ENCODE measurements around the gene RFC2. TPM values are rescaled to one million over a fixed set of nuclear protein-coding genes. Genes with fewer than 3 reads are reported as not detected.

RFC2 gene
- polyA plus RNA-seq, 1 experiment, result 22.1 TPM

GRCh38 chr7:74271742-74272141 is 17.5 kb upstream of the RFC2 start:
- no peaks in the 10 kb centered on the region for H3K36me3 ChIP-seq (ENCODE audit: control insufficient read depth, insufficient read depth, low read length)
- H3K4me3 ChIP-seq (ENCODE audit: low read depth, low read length), result no peak overlapping the region
- H3K27me3 ChIP-seq (ENCODE audit: control insufficient read depth, insufficient read depth, low read length), result no peaks in the 10 kb centered on the region
- TF ChIP-seq, protein P1, sequence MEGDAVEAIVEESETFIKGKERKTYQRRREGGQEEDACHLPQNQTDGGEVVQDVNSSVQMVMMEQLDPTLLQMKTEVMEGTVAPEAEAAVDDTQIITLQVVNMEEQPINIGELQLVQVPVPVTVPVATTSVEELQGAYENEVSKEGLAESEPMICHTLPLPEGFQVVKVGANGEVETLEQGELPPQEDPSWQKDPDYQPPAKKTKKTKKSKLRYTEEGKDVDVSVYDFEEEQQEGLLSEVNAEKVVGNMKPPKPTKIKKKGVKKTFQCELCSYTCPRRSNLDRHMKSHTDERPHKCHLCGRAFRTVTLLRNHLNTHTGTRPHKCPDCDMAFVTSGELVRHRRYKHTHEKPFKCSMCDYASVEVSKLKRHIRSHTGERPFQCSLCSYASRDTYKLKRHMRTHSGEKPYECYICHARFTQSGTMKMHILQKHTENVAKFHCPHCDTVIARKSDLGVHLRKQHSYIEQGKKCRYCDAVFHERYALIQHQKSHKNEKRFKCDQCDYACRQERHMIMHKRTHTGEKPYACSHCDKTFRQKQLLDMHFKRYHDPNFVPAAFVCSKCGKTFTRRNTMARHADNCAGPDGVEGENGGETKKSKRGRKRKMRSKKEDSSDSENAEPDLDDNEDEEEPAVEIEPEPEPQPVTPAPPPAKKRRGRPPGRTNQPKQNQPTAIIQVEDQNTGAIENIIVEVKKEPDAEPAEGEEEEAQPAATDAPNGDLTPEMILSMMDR (IDR thresholded peaks at IDR 0.05; ENCODE audit: insufficient read depth, low read depth, low read length), result no peak
- no peak for DNase-seq (ENCODE audit: low read depth)
- POLR2A ChIA-PET, result interaction anchor here (1.2 kb wide), 1 partner anchor 17 kb away, joined by 3 read pairs; no protein-coding TSS in a partner anchor
- CTCF ChIA-PET, result interaction anchor here (0.7 to 2.0 kb wide), 2 partner anchors 14 to 17 kb away, joined by 3 to 4 read pairs; no protein-coding TSS in a partner anchor

- Histone ChIP-seq H3K4me3 (ENCODE audit: low read depth, low read length) (peak overlapping the region; percentile 43), H3K36me3 (ENCODE audit: control insufficient read depth, insufficient read depth, low read length) (no peaks in the 10 kb centered on the region), H3K27me3 (ENCODE audit: control insufficient read depth, insufficient read depth, low read length) (no peaks in the 10 kb centered on the region)
- CTCF ChIA-PET, result interaction anchor here (1.4 to 2.0 kb wide), 3 partner anchors 16 to 131 kb away, joined by 4 to 5 read pairs (median 4); no protein-coding TSS in a partner anchor
- TF ChIP-seq, protein P1 (IDR thresholded peaks at IDR 0.05; ENCODE audit: insufficient read depth, low read depth, low read length), result no peak
- DNase-seq (ENCODE audit: low read depth), result no peak
- POLR2A ChIA-PET, result no interaction called here
These were observed 15.6 kb upstream of the RFC2 start for GRCh38 chr7:74269757-74270277.

GRCh38 chr7:74267756-74268565 is 13.8 kb upstream of the RFC2 start:
- Histone ChIP-seq H3K4me3 (ENCODE audit: low read depth, low read length) (no peak overlapping the region), H3K27me3 (ENCODE audit: control insufficient read depth, insufficient read depth, low read length) (no peaks in the 10 kb centered on the region), H3K36me3 (ENCODE audit: control insufficient read depth, insufficient read depth, low read length) (no peaks in the 10 kb centered on the region)
- CTCF ChIA-PET, result interaction anchor here (0.9 kb wide), 1 partner anchor 134 kb away, joined by 3 read pairs; no protein-coding TSS in a partner anchor
- TF ChIP-seq, protein P1 (IDR thresholded peaks at IDR 0.05; ENCODE audit: insufficient read depth, low read depth, low read length), result no peak
- no peak for DNase-seq (ENCODE audit: low read depth)
- POLR2A ChIA-PET, result no interaction called here

DNA sequence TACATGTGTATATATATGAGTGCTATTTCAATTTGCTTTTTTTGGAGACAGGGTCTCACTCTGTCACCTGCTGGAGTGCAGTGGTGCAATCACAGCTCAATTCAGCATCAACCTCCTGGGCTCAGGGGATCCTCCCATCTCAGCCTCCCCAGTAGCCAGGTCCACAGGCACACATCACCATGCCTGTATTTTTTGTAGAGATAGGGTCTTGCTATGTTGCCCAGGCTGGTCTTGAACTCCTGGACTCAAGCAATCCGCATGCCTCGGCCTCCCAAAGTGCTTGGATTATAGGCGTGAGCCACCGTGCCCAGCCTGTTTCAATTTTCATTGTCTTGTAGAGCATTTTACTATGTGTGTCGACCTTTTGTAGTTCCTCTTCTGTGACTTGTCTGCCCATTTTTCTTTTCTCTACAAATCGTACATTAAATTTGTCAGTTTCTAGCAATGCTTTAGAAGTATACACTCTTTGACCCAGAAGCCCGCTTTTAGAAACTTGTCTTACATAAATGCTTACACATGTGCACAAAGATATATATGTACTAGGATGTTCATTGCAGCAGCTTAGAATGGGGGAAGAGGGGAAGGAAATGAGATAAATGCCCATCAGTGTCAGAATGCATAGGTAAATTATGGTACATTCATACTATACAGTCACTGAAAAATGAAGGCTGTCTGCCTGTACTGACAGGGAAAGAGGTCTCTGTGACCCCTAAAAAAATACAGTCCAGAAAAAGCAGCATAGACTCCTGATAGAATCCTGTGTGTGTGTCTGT is 12.2 kb upstream of the RFC2 start:
- CTCF ChIA-PET, result no interaction called here
- TF ChIP-seq, protein P1 (IDR thresholded peaks at IDR 0.05; ENCODE audit: insufficient read depth, low read depth, low read length), result no peak
- POLR2A ChIA-PET, result interaction anchor here (0.5 kb wide), 1 partner anchor 30 kb away, joined by 7 read pairs; no protein-coding TSS in a partner anchor

More for the DNA sequence above, 12.2 kb upstream of the RFC2 start:
- Histone ChIP-seq H3K4me3 (ENCODE audit: low read depth, low read length) (no peak overlapping the region), H3K36me3 (ENCODE audit: control insufficient read depth, insufficient read depth, low read length) (no peaks in the 10 kb centered on the region), H3K27me3 (ENCODE audit: control insufficient read depth, insufficient read depth, low read length) (no peaks in the 10 kb centered on the region)
- no peak for DNase-seq (ENCODE audit: low read depth)
